ENCODE measurements around the gene DOCK10.

DOCK10 gene

DNA sequence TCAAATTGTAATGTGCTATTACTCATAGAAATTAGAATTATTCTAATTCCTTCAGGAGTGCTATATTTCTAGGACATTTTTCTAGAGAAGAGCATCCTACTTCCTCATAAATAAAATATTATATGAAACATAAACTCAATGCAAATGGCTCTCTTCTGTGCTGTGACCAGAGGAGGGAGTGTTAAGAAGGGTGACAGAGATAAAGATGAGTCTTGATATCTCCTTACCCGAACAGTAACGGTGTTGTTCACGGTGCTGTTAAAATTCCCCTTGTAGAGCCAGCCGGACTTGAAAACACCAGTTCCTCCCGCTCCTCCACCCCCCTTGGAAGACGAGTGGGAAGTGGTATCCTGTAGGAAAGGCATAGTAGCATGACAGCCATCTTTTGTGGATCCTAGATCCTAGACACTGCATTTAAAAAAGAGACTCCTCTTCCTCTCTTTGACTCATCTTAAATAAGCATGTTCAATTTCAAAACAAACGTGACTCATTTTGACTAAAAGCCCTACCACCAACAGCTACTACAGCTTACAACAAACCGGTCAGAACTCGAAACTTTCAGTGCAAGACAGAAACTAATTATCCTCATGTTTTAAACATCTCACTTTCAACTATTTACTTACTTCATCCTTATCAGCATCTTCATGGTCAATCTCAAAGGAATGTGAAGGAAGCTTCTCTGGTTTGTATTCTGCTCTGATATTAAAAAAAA lies 156.3 kb downstream of the DOCK10 start:
- in situ Hi-C loops (cut with MboI; ENCODE audit: low sequenced_read_pairs) = no loop called here

DNA sequence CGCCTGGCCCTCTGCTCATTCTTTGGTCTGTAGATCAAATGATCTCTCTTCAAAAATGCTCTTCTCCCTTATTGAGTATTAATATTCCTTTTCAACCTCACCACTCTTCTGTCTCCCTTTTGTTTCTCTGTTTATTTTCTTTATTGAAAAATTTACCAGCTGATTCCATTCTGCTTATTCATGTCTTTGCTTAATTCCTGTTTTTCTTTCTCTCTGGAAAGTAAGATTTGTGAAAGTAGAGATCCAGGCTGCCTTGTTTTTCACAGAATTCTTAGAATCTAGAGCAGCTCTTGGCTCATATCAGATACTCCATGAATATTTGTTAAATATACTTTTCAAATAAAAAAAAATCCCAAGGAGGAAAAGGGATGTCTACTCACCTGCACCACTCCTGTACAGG lies 157.0 kb downstream of the DOCK10 start:
- in situ Hi-C loops (cut with MboI; ENCODE audit: low sequenced_read_pairs) = no loop called here

DNA sequence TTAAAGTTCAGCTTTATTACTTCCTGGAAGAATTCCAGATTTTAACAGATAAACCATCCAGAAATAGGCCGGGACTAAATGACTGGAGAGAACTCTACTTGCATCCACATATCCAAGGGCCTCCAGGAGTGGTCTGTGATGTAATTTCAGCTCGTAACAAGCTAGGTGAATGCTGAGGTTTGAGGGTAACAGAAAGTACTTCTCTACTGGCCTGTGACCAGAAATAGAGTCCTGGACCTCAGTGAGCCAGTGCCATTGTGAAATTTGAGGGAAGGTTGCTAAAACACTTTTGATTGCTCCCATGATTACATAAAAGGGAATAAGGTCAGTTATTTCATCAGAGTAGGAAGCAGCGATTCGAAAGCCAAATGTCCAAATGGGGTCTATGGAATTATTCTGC lies 158.1 kb downstream of the DOCK10 start:
- in situ Hi-C loops (cut with MboI; ENCODE audit: low sequenced_read_pairs) = no loop called here

DNA sequence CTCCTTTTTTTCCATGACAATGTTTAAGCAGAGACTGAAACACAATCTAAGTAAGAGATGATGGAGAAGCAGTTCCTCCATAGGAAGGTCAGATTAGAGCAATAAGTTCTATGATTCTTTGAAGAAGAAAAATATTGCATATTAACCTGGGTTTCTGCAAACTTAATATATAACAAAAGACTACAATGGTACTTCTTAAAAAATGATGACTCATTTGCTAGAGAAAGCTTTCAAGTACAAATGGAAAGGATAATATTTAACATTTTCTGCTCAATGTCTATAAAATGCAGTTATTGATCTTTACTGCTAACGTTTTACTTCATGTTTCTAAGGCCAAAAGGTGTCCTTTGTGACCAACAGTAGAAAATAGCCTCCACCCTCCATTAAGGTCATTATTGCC lies 158.6 kb downstream of the DOCK10 start:
- in situ Hi-C loops (cut with MboI; ENCODE audit: low sequenced_read_pairs) = no loop called here

DNA sequence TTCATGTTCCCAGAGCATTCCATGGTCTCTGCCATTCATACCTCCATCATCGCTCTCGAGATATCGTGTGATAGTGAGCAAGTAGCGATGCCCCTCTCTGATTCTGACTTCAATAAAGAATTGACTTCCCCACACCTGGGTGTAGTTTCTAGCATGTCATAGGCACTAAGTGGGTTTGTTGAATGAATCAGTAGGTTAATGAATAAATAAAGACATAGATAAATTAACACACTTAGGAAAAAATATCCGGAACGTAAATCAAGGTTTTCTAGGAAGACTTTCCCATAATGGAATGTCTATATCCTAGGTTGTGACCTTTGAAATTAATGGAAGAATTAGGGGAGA lies 159.1 kb downstream of the DOCK10 start:
- in situ Hi-C loops (cut with MboI; ENCODE audit: low sequenced_read_pairs) = no loop called here

DNA sequence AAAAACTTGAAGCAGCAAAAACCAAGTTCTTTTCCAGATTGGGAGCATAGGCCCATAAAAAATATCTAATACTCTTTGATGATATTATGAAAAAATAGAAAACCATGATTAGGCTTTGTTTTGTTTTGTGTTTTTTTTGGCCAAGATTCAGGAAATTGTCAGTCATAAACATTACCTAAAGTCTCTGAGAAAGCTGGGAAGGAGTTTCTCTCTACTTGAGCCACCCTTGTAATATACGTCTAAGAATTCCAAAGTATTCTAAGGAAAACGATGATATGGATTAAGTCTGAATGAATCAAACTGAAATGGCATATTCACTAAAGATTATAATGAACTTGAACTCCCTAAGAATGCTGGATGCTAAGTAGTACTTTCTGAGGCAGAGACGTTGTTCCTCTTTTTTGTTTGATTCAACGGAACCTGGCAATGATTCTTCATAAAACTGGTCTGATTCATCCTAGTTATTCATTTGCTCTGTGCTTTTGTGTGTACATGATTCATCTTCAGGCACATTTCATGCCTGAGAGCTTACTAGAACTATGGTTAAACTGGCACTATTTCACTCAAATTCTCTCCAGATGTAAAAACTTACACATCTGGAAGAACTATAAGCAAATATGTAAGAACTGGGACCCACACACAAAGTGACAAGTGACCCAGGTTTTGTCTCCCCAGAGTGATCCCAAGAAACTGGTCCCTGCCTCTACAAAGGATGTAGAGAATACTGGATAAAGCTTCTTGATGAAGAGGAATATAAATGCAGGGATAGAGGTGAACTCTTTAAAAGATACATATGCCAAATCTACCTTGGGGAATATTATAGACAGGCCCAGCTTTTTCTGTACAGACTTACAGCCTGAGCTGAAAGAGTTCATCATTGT lies 159.7 kb downstream of the DOCK10 start:
- in situ Hi-C loops (cut with MboI; ENCODE audit: low sequenced_read_pairs) = no loop called here

DNA sequence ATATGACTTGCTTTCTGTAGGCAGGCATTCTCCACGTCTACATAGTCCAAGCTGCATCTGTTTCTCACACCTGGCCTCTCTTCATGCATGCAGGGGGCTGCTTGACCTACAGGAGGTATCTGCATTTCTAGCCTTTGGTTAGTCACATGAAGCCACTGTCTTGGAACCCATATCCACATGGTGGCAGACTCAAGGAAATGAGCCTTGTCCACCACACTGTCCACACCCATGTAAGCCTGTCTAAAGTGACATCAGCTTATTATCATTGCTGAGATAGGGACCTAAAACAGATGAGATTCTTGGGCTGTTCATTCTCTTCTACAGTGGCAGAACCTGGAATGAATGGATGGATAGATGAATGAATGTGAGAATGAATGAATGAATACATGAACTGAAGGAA lies 160.4 kb downstream of the DOCK10 start:
- in situ Hi-C loops (cut with MboI; ENCODE audit: low sequenced_read_pairs) = no loop called here

DNA sequence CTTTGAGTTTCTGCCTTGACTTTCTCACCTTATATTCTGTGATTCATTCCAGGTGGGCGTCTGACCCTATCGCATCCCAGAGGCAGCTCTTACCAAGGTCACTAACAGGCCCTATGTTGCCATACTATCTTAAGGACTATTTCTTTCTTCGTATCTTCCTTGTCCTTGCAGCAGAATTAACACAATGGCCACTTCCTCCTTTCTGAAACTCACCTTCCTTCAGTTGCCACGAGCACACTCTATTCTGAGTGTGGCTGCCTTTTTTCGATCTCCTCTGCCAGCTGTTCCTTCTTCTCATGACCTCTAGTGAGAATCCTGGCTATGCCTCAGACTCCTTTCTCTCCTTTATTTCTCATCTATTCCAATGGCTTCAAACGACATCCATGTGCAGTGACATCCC lies 165.7 kb downstream of the DOCK10 start:
- in situ Hi-C loops (cut with MboI; ENCODE audit: low sequenced_read_pairs) = no loop called here

DNA sequence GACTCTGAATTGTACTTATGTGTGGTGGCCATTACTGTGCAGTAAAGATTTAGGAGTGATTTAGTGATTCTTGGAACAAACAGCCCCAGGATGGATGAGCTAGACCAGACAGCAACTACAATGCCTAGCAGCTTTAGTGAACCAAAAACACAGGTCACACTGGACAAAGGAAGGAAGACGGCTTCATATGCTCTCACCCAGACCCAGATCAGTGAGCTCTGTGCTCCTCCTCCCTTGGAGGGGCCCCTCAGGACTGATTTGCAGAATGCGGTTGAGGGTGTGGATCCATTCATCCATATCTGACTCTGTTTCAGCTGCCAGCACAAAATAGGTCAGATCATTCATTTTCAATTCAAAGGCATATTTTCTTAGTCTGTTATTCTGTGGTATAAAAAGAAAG lies 166.4 kb downstream of the DOCK10 start:
- in situ Hi-C loops (cut with MboI; ENCODE audit: low sequenced_read_pairs) = no loop called here

DNA sequence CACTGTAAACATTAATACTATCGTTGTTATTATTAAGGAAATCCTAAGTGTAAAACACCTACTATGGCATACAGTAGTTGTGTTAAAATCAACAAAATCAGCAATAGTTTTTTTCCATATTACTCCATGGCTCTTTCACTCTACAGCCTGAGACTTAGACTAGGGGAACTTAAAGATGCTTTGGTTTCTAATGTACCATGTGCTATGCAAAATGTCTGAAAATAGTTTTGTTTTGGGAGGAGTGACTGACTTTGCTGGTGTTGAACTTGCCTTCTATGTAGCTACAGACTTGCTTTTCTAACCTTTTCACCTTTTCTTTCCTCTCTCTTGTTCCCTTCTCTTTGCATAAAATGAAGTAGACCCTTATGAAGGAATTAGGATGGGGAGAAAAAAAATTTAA lies 167.1 kb downstream of the DOCK10 start:
- in situ Hi-C loops (cut with MboI; ENCODE audit: low sequenced_read_pairs) = no loop called here

DNA sequence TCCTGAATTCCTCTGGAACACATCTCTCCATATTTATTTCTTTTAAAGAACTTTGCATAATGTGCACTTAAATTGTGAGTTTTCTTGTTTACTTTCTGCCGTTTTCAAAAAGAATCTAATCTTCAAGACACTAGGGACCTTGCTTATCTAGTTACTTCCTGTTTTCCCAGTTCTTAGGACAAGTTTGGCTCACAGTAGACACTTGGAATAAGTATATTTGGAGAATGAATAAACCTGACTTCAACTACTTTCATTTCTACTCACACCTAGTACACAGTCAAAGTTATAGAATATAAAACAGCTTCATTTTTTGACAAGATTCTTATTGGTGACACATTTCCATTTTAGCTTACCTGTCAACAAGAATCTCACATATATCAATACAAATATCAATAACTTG lies 170.5 kb downstream of the DOCK10 start:
- in situ Hi-C loops (cut with MboI; ENCODE audit: low sequenced_read_pairs) = no loop called here

DNA sequence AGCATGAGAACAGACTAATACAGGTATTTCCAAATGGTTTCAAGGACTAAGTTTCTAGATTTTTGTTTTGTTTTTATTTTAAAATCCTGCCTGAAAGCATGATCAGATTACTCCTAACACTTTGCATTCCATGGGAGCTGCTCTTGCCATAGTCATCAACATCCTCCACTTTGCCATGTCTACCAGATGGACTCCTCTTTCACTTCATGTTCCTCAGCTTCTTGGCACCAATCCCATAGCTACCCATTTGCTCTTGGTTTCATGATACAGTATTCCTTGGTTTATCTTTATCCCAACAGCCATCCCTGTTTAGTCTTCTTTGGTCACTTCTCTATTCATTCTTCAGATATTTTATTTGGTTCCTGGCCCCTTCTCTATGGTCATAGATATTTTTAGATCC lies 171.9 kb downstream of the DOCK10 start:
- in situ Hi-C loops (cut with MboI; ENCODE audit: low sequenced_read_pairs) = no loop called here

DNA sequence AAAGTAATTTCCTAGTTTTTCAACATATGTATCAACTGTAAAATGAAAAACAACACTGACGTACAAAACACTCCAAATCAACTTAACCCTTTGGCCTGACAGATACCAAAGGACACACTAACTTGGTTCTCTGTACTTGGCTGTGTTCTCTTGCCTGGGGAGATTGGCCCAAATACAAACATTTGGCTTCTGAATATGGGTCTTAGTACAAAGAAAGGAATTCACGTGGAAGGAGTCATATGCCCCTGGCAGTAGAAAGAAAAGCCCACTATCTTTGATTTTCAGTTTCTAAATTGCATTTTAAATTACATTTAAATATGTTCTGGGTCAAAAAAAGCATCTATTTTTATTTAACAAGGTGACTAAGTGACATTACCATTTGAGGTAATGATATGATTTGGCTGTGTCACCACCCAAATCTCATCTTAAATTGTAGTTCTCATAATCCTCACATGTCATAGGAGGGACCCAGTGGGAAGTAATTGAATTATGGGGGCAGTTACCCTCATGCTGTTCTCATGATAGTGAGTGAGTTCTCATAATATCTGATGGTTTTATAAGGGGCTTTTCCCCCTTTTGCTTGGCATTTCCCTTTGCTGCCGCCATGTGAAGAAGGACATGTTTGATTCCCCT lies 172.6 kb downstream of the DOCK10 start:
- in situ Hi-C loops (cut with MboI; ENCODE audit: low sequenced_read_pairs) = no loop called here

DNA sequence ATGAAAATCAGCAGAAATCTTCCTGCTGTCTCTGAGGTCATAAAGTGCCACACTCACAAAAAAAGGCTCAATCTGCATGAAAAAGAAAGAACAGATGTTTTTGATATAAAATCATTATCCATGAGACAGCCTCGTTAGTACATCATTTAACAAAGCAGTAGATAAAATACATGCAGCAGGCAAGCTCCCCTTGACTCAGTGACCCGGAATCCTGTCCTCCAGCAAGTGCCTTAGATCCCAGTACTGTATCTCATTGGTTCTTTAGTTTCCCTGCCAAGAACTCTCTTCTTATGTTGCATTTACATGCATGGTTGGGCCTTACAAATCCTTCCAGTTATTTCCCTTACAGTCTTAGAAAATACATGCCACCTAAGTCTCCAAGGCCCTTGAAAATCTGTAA lies 177.3 kb downstream of the DOCK10 start:
- in situ Hi-C loops (cut with MboI; ENCODE audit: low sequenced_read_pairs) = no loop called here

DNA sequence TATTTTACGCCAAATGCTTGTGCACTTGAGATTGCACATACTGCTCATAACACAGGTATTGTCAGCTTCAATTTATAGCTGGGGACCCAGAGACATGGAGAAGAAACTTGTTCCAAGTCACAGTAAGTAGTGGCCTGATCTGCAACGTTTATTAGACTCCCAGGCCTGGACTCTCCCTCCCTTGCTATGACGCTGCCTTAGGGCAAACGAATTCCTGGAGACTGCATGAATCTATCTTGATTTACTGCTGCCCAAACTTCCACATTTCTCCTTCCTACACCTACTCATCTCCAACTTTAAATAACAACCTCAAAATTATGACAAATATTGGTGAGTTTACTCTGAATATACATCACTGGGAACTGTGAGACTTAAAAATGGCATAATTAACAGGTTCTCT lies 181.0 kb downstream of the DOCK10 start:
- in situ Hi-C loops (cut with MboI; ENCODE audit: low sequenced_read_pairs) = no loop called here

DNA sequence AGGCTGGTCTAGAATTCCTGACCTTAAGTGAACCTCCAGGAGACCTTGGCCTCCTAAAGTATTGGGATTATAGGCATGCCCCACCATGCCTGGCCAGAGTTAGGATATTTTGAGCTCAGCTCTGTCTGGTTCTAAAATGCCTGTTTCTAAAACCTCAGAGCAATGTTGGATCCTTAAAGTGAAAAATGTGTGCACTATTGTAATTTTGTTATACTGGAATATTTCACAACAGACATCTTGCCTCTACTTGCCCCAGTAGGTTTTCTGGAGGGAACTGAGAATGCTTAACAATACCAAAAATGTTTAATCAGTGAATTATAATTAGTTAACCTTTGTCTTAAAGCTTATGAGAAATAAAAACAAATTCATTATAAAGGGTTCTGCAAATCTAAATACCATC lies 181.5 kb downstream of the DOCK10 start:
- in situ Hi-C loops (cut with MboI; ENCODE audit: low sequenced_read_pairs) = no loop called here

DNA sequence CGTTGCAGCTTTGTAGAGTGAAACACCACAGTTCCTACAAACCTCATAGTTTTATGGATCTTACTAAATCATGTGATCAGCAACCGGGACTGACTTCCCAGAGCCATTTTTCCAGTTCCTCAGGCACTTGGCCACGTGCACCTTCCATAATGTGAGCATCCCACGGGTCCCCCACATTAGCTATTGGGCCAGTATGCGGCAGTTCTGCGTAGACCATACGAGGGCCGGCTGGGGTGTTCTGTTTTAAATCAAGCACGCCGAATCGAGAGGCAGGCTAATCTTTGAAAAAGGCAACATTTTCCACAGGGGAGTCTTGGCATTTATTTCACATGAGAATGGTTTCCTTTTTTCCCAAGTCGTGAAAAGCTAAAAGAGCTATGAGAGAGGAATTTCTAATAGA lies 190.5 kb downstream of the DOCK10 start:
- in situ Hi-C loops (cut with MboI; ENCODE audit: low sequenced_read_pairs) = no loop called here

DNA sequence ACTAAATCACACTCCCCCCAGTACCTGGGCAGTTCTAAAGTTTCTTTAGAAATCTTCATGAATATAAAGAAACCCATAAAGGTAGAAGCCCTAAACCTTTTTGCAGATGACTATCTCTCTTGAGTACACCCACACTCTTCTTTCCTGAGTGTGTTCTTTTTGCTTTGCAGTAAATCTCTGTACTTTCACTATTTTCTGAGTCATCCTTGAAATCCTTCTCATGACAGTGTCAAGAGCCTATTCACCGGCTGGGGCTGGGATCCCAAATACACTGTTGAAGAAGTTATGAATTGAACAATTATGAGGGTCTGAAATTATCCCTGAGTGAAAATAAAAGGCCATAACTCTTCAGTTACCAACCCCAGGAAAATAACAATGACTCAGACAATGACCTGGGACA lies 192.2 kb downstream of the DOCK10 start:
- in situ Hi-C loops (cut with MboI; ENCODE audit: low sequenced_read_pairs) = no loop called here

DNA sequence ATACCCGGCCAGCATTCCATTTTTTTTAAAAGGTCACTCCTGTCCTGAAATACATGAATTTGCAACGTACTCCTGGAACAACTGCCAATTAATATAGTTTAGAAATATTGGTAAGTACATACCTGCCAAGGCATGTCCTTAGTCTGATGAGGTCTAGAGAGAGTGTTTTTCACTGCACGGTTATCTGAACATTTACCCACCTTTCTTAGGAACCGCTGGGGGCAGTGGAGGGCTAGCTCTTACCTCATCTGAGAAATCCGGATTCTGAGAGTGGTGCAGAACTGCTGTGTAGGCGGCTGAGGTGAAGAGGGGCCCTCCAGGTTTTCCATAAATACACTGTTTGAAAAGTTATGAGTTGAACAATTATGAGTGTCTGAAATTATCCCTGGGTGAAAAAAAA lies 193.0 kb downstream of the DOCK10 start:
- in situ Hi-C loops (cut with MboI; ENCODE audit: low sequenced_read_pairs) = no loop called here

DNA sequence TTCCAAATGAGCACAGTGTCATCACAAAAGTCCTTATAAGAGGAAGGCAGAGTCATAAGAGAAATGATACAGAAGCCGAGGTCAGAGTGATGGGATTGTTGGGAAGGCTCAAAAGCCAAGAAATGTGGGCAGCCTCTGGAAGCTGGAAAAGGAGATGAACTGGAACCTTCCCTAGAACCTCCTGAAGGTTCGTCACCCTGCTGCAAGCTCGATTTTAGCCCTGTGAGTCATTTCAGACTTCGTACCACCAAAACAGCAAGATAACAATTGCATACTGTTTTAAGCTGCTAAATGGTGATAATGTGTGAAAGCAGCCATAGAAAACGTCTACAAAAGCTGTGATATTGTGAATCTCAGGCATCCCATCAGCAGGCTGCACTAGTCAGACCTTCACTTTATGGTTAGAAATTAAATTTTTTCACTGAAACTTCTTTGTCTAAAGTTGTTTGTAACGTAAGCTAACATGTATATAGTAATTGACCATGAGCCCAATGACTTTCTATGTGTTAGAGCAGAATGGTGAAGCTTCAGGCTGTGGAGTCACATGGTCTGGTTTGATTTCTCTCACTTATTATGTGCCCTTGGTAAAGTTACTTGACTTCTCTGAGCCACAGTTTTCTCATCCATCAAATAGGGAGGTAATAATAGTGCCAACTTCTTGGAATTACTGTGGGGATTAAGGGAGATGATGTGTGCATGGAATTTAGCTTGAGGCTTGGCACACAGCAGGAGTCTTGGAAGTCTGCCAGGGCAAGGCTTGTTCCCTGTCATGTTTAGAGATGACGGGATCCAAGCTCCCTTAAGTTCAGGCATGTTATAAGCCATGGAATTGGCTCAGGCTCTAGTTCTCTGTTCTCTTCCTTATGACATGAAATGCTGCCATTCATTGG lies 194.1 kb downstream of the DOCK10 start:
- in situ Hi-C loops (cut with MboI; ENCODE audit: low sequenced_read_pairs) = no loop called here

DNA sequence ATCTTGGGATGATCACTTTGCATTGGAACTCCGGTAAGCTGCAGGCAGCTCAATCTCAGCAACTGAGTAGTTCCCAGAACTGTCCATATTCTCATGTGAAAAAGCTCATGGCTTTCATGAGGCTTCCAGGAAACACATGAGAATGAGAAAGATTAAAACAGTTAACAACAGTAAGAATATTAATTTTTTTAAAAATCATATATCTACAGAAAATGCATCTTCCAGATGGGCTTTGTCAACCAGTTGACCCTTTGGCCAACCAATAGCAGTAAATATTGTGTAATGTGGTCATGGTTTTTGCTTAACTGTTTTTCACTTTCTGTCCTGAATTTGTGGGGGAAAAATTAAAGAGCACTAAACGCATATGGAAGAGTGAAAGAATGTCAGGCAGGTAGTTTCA lies 194.9 kb downstream of the DOCK10 start:
- in situ Hi-C loops (cut with MboI; ENCODE audit: low sequenced_read_pairs) = no loop called here

All from hTERT RPE-1 (cell line).